Immature natural killer cell (primary cell): ENCODE data around the gene PFKFB2. TPM values are rescaled to one million over a fixed set of nuclear protein-coding genes. Genes with fewer than 3 reads are reported as not detected.
A peak's percentile ranks its signal among the peaks of the same experiment; 100 is the strongest.

Experiments used
- DNase-seq, 3 donors: peaks; one replicate each; pipeline ENCODE4 v3.0.0; 2022; ENCODE audit warnings: mixed read lengths in 1 of 3
- H3K27ac Mint-ChIP-seq, 6 donors: one replicate each; pipeline ENCODE4 v1.8.0; 2020; ENCODE audit warnings: mixed read lengths in 6 of 6, mild to moderate bottlenecking in 5 of 6, inconsistent platforms in 4 of 6, moderate library complexity in 3 of 6
- H3K27me3 Mint-ChIP-seq, 3 donors: one replicate each; pipeline ENCODE4 v1.8.0; 2020 to 2021; ENCODE audit warnings: low read depth in 3 of 3, mild to moderate bottlenecking in 3 of 3, mixed read lengths in 3 of 3, moderate library complexity in 3 of 3, inconsistent platforms in 1 of 3
- H3K36me3 Mint-ChIP-seq, 3 donors: one replicate each; pipeline ENCODE4 v1.8.0; 2020; ENCODE audit warnings: mixed read lengths in 3 of 3, inconsistent platforms in 2 of 3, mild to moderate bottlenecking in 2 of 3
- H3K4me1 Mint-ChIP-seq, 2 donors: one replicate each; pipeline ENCODE4 v1.8.0; 2020; ENCODE audit warnings: inconsistent platforms in 2 of 2, mild to moderate bottlenecking in 2 of 2, mixed read lengths in 2 of 2, moderate library complexity in 1 of 2
- H3K4me3 Mint-ChIP-seq, 5 donors: one replicate each; pipeline ENCODE4 v1.8.0; 2020; ENCODE audit warnings: mild to moderate bottlenecking in 5 of 5, mixed read lengths in 5 of 5, inconsistent platforms in 3 of 5, moderate library complexity in 3 of 5
- H3K9me3 Mint-ChIP-seq, 6 donors: one replicate each; pipeline ENCODE4 v1.8.0; 2020; ENCODE audit warnings: mild to moderate bottlenecking in 6 of 6, mixed read lengths in 6 of 6, inconsistent platforms in 4 of 6, moderate library complexity in 3 of 6
- polyA plus RNA-seq, 3 donors: library from polyadenylated mRNA; unstranded; fragments of 300-500 nt; fragmentation: Illumina TruSeq; gene quantifications; one replicate each; pipeline ENCODE4 v1.2.3, GENCODE V29; 2021

PFKFB2 gene
- polyA plus RNA-seq, 3 donors from 2014 or later, result 0.94 to 1.8 (median 1.4) TPM

DNA sequence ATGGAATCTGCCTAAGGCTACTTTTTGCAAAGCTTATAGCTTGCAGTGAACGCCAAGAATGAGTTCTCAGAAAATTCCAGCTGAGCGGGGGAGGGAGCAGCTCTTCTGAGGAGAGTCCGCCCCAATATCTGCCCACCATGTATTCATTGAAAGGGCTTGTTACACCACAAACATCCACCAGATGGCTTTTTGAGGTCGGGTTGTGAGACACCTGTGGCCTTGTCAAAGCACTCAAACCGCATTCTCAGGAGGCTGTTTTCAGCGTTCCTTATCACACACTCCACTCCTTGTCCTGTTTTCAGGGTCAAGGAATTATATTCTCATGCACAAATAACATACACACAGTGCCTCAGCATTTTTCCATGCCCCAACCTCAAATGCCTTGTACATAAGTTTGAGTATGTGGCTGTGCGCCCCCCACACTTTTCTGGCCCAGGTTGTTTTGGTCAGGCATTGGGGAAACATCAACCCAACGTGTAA, 31.7 kb downstream of the PFKFB2 start:
- DNase-seq, result peak; percentile 41 to 51 (median 47)
- no peaks in the 10 kb centered on the region for H3K36me3 Mint-ChIP-seq
- H3K27me3 Mint-ChIP-seq, result peaks cover 2 to 8% (median 2%) of the 10 kb centered on the region in 3 donors
- H3K9me3 Mint-ChIP-seq, result no peaks in the 10 kb centered on the region
- H3K4me3 Mint-ChIP-seq, result no peak overlapping the region
- H3K4me1 Mint-ChIP-seq, result peaks cover 5 to 15% of the 10 kb centered on the region in 2 donors
- no peak overlapping the region for H3K27ac Mint-ChIP-seq

DNA sequence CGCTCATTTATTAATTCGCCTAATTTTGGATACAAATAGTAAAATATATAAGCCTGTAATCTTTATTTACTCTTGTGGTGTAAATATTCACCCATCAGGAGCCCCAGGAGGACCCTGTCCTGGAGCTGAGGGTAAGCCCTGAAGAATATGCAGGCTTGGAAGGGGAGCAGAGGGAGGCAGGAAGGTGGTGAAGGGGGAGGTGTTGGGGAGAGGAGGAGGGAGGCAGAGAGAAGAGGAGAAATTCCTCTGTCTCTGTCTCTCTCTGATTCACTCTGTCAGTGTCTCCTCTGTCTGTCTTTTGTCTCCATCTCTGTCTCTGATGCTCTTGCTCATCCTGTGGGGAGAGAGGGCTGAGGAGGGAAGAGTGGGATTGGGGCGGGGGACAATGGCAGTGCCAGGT, 32.8 kb downstream of the PFKFB2 start:
- no peak for DNase-seq
- Mint-ChIP-seq H3K27me3 (peaks cover 2 to 5% (median 2%) of the 10 kb centered on the region in 3 donors), H3K36me3 (no peaks in the 10 kb centered on the region), H3K27ac (no peak overlapping the region), H3K4me1 (peaks cover 5 to 15% of the 10 kb centered on the region in 2 donors), H3K9me3 (no peaks in the 10 kb centered on the region), H3K4me3 (no peak overlapping the region)

- peaks cover 2 to 8% (median 4%) of the 10 kb centered on the region in 3 donors for H3K27me3 Mint-ChIP-seq
- H3K9me3 Mint-ChIP-seq, result no peaks in the 10 kb centered on the region
- no peak for DNase-seq
- H3K4me3 Mint-ChIP-seq, result no peak overlapping the region
- peaks cover 5 to 15% of the 10 kb centered on the region in 2 donors for H3K4me1 Mint-ChIP-seq
- H3K36me3 Mint-ChIP-seq, result no peaks in the 10 kb centered on the region
- no peak overlapping the region for H3K27ac Mint-ChIP-seq
Observed at GRCh38 chr1:207088161-207088560, 35.1 kb downstream of the PFKFB2 start.

DNA sequence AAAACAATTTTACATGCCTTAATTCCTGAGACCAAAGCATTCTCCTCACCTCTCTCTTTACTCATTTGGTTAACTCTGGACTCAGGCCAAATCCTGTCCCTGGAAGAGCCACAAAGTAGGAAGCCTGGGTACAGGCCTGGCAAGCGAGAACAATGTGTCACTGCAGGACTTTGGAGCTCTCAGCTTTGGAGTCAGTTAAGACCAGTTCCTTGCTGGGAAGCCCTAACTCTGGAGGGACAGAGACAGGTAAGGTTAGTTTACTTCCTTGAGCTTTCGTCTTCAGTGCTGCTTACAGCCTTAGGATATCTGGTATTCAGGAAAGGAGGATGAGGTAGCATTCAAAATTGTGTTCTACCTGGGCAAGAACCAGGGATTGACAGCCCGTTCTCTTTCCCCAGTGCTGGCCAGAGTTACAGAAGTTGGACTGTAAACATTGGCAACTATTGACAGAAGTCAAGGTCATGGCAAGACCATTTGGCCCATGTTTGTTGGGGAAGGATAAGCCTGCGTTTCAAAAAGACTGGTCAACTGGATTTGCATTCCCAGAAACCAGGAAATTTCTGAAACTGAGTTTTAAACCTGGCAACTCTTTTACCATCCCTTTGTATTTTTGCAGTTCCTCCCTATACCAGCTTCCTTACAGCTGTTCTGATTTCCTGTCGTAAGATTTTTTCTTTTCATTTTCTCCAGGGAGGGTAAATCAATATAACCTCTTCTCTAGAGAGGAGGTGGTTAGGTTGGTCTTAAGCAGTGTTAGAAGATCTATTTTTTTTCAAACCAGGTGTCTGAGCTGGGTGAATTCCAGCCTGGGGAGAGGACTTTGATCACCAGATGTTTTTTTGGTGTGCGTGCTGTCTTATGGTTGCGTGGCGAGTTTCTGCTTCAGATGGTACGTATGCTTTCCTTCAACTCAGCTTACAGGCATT, 35.9 kb downstream of the PFKFB2 start, which contains the start of gene C4BPB:
Gene C4BPB, plus strand, starts transcription at position 160 of the 926 bp plus-strand sequence. Its CDS starts 672 bp downstream, at position 832.
- Mint-ChIP-seq H3K36me3 (no peaks in the 10 kb centered on the region), H3K9me3 (no peaks in the 10 kb centered on the region), H3K4me3 (peak within 1 kb of the TSS; percentile 4 to 63 (median 34)), H3K27me3 (peaks cover 2 to 7% (median 4%) of the 10 kb centered on the region in 3 donors), H3K27ac (no peak within 1 kb of the TSS), H3K4me1 (peaks cover 5 to 15% of the 10 kb centered on the region in 2 donors)
- DNase-seq, result no peak

DNA sequence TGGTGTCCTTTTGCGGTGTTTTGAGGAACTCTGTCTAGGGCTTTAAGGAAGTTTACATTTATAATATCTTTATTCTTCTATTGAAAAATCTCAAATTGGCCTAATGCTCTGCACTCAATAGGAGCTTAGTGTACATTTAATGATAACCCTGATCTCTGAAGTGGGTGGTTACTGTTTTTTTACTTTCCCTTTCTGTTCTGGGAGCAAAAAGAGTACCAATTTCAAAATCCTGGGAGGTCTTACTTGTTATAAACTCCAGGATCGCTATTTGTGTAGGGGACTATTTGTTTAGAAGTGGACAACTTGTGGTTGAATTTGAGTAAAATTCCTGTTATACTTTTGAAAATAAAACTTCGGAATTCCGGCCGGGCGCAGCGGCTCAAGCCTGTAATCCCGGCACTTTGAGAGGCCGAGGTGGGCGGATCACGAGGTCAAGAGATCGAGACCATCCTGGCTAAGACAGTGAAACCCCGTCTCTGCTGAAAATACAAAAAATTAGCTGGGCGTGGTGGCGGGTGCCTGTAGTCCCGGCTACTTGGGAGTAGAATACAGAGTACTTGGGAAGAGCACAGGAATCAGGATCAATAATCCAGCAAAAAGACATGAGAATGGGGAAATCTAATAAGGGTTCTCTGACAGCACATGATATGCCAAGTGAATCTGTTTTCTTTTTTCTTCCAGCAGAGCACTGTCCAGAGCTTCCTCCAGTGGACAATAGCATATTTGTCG, 36.7 kb downstream of the PFKFB2 start:
- Mint-ChIP-seq H3K9me3 (no peaks in the 10 kb centered on the region), H3K27ac (no peak overlapping the region), H3K36me3 (no peaks in the 10 kb centered on the region), H3K4me3 (peak overlapping the region; percentile 4 to 63 (median 34)), H3K4me1 (peaks cover 2 to 11% of the 10 kb centered on the region in 2 donors), H3K27me3 (peaks cover 2 to 6% (median 4%) of the 10 kb centered on the region in 3 donors)
- DNase-seq, result no peak

DNA sequence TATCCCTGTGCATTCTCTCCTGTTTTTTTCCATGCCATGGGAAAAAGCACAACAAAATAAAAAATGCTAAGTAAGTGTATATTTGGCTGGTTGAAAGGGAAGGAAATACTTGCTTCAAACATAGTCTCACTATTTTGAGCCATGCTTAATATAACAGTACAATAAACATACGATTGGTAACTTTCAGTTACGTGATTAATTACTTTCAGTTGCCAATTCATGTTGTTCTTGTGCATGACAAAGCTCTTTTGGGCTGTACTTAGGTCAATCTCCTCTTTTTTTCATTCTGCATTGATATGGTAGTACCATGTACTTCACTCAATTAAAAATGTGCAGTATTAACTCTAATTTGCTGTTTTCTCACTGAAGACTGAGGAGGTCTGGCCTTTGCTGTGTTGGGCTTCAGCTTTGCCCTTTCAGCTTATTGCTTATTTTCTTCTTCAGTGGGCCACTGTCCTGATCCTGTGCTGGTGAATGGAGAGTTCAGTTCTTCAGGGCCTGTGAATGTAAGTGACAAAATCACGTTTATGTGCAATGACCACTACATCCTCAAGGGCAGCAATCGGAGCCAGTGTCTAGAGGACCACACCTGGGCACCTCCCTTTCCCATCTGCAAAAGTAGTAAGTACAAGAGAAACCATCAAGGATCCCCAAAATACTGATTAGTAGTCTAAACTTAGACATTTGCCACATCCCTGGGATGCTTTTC, 38.3 kb downstream of the PFKFB2 start:
- H3K36me3 Mint-ChIP-seq, result no peaks in the 10 kb centered on the region
- peaks cover 4% of the 10 kb centered on the region in 3 donors for H3K27me3 Mint-ChIP-seq
- peaks cover 0 to 8% of the 10 kb centered on the region in 2 donors for H3K4me1 Mint-ChIP-seq

GRCh38 chr1:207093944-207094343, 40.9 kb downstream of the PFKFB2 start:
- Mint-ChIP-seq H3K9me3 (no peaks in the 10 kb centered on the region), H3K27ac (no peak overlapping the region), H3K4me3 (no peak overlapping the region), H3K27me3 (peaks cover 2 to 6% (median 5%) of the 10 kb centered on the region in 3 donors), H3K36me3 (no peaks in the 10 kb centered on the region), H3K4me1 (peaks cover 0 to 8% of the 10 kb centered on the region in 2 donors)
- no peak for DNase-seq

More for the DNA sequence above, 38.3 kb downstream of the PFKFB2 start:
- Mint-ChIP-seq H3K9me3 (no peaks in the 10 kb centered on the region), H3K4me3 (no peak overlapping the region), H3K27ac (no peak overlapping the region)
- no peak for DNase-seq

GRCh38 chr1:207097871-207098324, 44.8 kb downstream of the PFKFB2 start:
- no peak for DNase-seq

DNA sequence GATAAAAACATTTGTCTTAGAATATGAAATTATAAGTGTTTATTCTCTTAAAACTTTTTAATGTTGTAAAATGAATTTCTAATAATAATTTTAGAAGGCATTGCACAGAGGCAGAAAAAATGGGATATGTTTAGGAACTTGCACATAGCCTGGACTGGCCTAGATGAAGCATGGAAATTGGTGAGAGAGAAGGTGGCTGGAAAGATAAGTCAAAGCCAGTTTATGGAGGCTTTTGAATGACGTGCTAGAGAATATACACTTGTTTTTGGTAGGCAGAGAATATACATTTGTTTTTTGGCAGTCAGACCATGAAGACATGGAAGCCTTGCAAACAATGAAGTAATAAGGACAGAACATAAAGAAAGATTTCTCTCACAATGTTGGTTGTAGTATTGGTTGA, 48.6 kb downstream of the PFKFB2 start:
- Mint-ChIP-seq H3K27ac (no peak overlapping the region), H3K4me3 (no peak overlapping the region), H3K9me3 (no peaks in the 10 kb centered on the region), H3K27me3 (peaks cover 1 to 6% (median 3%) of the 10 kb centered on the region in 3 donors), H3K4me1 (no peaks in the 10 kb centered on the region), H3K36me3 (no peaks in the 10 kb centered on the region)
- no peak for DNase-seq

More at GRCh38 chr1:207097871-207098324, 44.8 kb downstream of the PFKFB2 start:
- H3K27ac Mint-ChIP-seq, result no peak overlapping the region
- no peaks in the 10 kb centered on the region for H3K4me1 Mint-ChIP-seq
- no peak overlapping the region for H3K4me3 Mint-ChIP-seq
- H3K9me3 Mint-ChIP-seq, result no peaks in the 10 kb centered on the region
- no peaks in the 10 kb centered on the region for H3K36me3 Mint-ChIP-seq
- H3K27me3 Mint-ChIP-seq, result peaks cover 2 to 6% (median 4%) of the 10 kb centered on the region in 3 donors

DNA sequence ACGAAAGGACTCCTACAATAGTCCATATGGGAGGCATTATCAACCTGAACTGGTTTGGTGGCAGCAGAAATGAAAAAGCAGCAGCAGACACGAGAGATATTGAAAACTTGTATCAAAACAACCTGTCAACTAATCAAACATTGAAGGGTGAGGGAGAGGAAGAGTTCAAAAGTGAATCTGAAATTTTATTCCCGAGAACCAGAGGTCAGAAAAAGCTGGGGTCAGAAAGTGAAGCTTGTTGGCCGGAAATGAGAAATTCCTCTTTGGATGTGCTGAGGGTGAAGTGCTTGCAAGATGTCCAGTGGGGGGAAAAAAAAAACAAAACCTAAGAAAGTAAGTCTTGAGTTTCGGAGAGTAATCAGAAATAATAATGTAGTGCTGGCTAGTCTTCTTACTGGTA, 49.1 kb downstream of the PFKFB2 start:
- Mint-ChIP-seq H3K4me1 (no peaks in the 10 kb centered on the region), H3K27me3 (peaks cover 1 to 6% (median 3%) of the 10 kb centered on the region in 3 donors), H3K36me3 (no peaks in the 10 kb centered on the region), H3K4me3 (no peak overlapping the region), H3K27ac (no peak overlapping the region), H3K9me3 (no peaks in the 10 kb centered on the region)
- DNase-seq, result no peak

DNA sequence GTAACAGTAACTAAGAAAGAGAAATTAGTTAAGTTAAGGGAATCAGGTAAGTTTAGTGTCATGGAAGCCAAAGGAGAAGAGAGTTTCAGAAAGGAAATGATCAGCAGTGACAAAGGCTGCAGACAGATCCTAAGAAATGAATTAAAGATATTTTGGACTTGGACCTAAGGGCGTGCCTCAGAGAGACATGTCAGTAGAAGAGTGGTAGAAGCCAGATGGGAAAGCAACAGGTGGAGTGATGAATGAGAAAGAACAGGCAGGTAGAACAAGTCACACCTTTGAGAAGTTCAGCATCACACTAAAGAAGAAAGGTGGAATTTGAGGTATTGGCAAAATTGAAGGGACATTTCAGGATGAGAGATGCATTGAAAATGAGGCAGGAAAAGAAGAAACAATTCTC, 49.6 kb downstream of the PFKFB2 start:
- H3K36me3 Mint-ChIP-seq, result no peaks in the 10 kb centered on the region
- H3K27me3 Mint-ChIP-seq, result peaks cover 2 to 7% (median 5%) of the 10 kb centered on the region in 3 donors
- no peaks in the 10 kb centered on the region for H3K9me3 Mint-ChIP-seq
- H3K4me1 Mint-ChIP-seq, result no peaks in the 10 kb centered on the region
- H3K27ac Mint-ChIP-seq, result no peak overlapping the region
- DNase-seq, result no peak
- no peak overlapping the region for H3K4me3 Mint-ChIP-seq

DNA sequence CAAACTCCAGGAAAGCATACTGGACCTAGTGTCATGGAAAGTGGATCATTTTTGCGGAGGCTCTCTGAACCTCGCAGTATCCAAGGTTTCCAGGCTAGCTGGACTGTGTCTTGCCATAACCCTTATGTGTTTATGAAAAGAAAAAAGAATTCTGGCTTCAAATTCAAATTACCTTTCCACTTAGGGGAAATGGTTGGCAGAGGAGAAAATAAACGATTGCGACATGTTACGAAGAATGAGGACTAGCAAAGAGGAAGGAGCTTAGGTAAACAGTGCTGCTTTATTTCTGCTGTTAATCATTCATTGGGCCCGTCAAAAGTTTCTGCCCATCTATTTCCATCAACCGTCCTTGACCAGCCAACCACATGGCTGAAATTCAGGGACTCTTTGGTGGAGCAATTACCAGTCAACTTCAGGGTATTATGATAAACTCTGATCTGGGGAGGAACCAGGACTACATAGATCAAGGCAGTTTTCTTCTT, 50.9 kb downstream of the PFKFB2 start, which contains the start of gene C4BPA:
Gene C4BPA, plus strand, starts transcription at position 342 of the 482 bp plus-strand sequence. CDS start 8,793 bp downstream, outside the sequence.
- no peaks in the 10 kb centered on the region for H3K9me3 Mint-ChIP-seq
- no peaks in the 10 kb centered on the region for H3K36me3 Mint-ChIP-seq

GRCh38 chr1:207109004-207109403, 55.9 kb downstream of the PFKFB2 start:
- no peak overlapping the region for H3K27ac Mint-ChIP-seq
- H3K27me3 Mint-ChIP-seq, result peaks cover 11 to 17% (median 11%) of the 10 kb centered on the region in 3 donors
- no peak overlapping the region for H3K4me3 Mint-ChIP-seq
- H3K4me1 Mint-ChIP-seq, result no peaks in the 10 kb centered on the region
- DNase-seq, result no peak
- peaks cover 0 to 2% (median 0%) of the 10 kb centered on the region in 3 donors for H3K36me3 Mint-ChIP-seq
- no peaks in the 10 kb centered on the region for H3K9me3 Mint-ChIP-seq

More for the DNA sequence above, 50.9 kb downstream of the PFKFB2 start, which contains the start of gene C4BPA:
- Mint-ChIP-seq H3K4me3 (no peak within 1 kb of the TSS), H3K27ac (no peak within 1 kb of the TSS), H3K4me1 (no peaks in the 10 kb centered on the region), H3K27me3 (peaks cover 6 to 7% (median 6%) of the 10 kb centered on the region in 3 donors)
- DNase-seq, result no peak
